Measurements from ENCODE around the gene ANTXRL.
"Not testable (repeated sequence)": the region's sequence is repeated elsewhere in the genome, so short reads cannot be mapped to it uniquely, and the experiment has no call there.

The ANTXRL gene

DNA sequence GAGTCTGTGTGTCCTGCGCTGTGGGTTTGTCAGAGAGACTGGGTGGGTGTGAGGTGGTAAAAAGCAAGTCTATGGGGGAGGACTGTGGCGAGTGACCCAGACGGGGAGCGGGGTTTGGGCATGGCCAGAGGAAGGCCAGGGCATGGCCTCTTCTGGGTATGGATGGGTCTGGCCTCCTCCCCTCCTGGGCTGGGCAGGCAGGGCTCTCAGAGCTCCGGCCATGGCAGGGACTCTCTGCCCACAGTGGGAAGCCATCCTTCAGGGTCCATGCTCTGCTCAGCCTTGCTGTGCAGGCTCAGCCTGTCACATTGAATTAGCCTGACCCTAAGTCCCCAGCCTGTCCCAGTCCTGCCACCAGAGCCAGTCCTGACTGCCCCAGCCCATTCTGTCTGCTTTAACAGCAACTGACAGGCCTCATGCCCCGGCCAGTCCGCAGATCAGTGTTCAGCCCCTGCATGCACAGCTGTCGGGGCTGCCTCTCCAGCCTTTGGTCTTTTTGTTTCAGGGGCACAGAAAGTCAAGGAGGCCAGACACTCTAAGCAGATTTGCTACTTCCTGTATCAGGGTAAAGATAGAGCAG is 7.9 kb downstream of the ANTXRL start:
- no peak for DNase-seq (ENCODE audit: low spot score)

DNA sequence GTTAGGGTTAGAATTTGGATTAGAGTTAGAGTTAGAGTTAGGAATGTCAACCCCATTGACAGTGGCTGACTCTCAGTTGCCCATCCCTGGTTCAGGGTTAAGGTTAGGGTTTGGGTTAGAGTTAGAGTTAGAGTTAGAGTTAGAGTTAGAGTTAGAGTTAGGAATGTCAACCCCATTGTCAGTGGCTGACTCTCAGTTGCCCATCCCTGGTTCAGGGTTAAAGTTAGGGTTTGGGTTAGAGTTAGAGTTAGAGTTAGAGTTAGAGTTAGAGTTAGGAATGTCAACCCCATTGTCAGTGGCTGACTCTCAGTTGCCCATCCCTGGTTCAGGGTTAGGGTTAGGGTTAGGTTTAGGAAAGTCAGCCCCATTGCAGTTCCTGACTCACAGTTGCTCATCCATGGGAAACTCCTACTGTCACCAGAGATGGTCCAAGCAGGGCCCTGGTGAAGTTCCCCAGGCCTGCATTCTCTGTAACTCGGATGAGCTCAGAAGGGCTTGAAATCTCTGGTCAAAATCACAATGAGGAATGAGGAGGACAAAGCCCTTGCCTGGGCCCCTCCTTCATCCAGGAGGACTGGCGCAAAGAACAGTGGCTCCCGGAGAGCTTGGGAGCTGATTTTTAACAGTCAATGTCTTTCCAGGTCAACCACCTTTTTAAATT is 8.7 kb downstream of the ANTXRL start:
- DNase-seq (ENCODE audit: low spot score) = not testable (repeated sequence)

DNA sequence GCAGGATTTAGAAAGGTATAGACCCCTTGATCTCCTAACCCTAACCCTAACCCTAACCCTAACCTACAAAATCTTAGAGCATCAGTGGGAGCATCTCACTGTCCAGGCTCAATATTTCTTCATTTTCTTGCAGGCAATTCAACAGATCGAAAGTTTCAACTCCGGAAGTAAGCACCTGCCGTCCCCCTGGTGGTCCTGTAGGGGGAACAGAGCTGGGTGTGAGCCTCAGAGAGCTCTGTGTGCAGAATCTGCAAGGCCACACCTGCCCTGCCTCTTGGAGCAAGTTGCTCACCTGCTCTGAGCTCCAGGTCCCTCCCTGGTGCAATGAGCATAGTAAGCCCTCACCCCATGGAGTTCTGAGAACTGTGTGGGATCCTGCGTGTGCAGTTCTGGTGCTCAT is 9.3 kb downstream of the ANTXRL start:
- not testable (repeated sequence) for DNase-seq (ENCODE audit: low spot score)

DNA sequence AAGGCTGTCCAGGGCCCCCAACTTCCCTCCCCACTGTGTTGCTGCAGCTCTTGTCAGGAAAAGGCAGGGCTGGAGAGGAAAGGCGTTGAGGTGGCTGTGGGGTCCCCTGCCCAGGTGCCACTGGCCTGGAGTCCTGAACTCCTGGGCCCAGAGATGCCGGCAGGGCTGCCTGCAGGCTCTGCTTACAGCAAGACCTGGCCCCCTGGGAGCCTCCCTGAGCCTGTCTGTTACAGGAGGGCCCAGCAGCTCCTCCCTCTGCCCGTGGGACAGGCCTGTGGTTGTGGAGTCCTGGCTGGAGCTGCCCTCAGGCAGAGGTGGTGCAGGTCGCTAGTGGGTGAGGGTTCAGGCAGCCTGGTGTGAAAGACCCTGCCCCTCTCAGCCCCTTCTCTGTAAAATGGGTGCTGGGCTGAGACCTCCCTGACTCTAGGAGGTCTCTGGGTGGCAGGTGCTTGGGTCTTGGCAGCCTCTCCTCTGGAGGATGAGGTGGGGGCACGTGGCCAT is 9.9 kb downstream of the ANTXRL start:
- DNase-seq (ENCODE audit: low spot score) = no peak

DNA sequence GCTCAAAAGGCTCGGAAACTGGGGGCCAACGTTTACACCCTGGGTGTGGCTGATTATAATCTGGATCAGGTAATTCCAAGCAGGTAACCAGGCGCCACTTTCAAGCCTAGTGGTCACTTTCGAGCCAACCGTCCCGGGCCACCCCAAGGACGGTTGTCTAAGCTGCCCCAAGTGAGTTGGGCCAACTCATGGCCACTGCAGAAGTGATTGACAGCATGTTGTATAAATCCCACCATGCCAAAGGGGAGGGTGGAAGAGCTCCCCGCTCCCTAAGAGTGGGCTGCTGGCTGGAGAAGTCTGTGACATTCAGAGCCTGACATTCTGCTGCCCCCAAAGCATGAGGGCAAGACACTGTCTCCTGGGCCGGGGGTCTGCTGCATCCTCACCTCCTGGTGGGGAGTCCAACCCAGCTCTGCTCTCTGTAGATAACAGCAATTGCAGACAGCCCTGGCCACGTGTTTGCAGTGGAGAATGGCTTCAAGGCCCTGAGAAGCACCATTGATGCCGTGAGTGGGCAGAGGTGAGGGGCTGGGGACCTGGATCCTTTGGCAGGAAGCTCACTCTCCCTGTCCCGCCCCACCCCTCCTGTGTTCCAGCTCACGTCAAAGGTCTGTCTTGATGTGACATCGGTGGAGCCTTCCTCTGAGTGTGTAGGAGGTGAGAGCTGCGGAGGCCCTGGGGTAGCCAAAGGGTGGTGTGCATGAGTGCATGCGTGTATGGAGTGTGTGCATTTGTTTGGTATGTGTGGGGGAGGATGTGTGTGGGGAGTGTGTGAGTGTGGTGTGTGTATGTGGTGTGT is 10.8 kb downstream of the ANTXRL start:
- DNase-seq (ENCODE audit: low spot score) = no peak

DNA sequence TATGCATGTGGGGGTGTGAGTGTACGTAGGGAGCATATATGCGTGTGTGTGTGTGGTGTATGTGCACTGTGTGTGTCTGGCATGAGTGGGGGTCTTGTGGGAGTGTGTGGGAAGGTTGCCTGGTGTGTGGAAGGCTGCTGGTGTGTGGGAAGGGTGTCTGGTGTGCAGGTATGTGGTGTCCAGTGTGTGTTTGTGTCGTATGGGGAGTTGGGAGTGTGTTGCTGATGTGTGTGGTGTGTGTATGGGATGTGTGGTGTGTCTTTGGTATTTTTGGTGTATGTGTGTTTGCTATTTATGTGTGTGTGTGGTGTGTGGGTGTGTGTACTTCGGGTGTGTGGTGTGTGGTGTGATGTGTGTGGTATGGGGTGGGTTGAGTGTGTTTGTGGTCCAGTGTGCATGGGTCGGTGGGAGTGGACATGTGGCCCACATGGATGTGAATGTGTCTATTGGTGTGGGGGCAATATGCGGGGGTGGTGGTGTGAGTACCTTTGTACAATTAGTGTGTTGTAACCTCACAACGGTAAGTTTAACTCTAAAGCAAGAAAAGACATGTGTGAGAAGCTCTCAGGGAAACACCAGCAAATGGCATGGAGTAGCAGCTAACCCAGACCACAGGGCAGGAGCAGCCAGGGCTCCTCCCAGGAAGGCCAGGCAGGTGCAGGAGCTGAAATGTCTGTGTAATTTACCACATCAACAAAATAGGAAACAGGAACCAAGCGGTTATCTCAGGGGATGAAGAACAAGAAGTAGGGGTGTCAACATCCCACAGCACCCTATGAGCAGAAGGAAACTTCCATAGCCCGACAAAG is 11.9 kb downstream of the ANTXRL start:
- no peak for DNase-seq (ENCODE audit: low spot score)

DNA sequence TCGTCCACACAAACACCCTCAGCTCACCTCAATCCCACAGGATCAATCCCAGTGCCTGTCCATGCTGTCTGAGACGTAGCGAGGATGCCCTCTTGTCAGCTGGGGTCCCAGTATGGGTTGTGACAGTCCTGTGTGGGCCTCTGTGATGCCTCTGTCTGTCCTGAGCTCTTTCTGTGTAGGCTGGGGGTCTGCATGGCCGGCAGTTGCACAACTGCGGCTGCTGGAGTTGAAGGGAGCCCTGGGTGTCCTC is 12.4 kb downstream of the ANTXRL start:
- DNase-seq (ENCODE audit: low spot score) = no peak

DNA sequence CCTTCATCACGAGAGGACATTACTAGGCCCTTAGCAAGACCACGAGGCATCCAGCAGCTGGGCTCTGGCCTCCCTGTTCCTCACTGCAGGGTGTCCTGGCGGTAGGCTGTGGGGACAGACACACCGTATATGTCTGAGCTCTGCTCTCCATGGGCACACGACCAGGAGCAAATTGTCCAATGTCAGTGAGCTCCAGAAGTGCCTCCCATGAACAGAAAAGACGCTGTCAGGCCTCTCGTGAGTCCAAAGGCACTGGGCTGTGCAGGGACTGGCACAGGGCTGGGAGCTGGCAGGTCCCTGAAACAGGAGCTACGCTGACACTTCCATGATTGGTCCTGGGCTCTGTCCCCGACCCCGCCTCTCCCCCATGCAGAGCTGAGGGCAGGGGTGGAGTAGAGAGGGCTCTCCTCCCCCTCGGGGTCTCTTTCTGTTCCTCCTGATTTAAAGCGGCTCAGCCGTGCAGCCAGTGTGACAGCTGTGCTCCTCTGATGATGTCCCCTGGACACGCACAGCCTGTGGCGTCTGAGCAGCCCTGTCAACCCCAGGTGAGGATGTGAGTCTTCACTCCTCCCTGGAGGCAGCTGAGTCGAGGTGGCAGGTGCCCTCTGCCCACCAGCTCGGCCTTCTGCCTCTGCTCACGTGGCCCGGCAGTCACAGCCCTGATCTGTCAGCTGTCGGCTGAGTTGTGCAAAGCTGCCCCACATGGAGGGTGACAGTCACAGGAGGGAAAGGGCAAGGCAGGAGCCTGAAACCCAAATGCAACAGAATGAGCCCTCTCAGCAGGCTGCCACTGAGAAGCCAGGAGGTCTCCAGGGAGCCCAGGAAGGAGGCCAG is 13.0 kb downstream of the ANTXRL start:
- no peak for DNase-seq (ENCODE audit: low spot score)

DNA sequence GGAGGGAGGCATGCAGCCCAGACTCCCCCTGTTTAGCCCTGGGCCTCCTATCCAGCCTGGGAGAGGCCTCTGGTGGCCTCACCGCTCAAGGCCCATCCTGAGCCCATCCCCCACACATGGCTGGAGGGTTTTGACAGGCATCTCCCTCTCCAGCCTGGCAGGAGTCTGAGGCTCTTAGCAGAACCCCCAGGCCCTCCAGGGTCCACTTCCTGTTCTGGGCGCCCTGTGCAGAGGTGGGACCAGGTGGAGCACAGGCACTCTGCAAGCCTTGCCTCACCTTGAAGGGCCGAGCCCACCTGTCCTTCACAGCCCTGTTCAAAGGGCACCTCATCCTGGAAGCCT is 13.5 kb downstream of the ANTXRL start:
- not testable (repeated sequence) for DNase-seq (ENCODE audit: low spot score)

DNA sequence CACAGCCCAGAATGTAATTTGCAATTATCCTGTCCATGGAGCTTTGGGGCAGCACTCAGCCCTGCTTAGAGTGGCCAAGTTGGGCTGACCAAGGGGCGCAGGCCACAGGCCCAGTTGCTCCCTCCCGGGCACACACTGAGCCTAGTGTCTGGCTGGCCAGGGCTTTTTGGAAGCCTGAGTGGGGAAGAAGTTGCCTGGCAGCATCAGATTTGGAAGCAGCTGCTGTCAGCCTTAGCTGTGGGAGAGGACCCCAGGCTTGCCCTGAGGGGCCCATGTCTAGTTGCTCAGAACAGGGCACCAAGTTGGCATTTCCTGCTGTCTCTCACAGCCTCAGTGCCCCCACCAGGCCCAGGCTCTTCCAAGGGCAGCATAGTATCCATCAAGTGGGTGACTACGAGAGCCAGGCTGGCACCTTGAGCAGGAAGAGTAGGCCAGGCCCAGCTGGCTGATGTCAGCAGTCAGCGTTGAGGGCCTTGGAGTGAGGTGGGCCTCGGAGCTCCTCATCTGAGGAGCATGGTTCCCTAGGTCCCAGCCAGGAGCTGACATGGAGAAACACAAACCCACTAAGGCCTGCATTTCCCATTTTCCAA is 14.4 kb downstream of the ANTXRL start:
- DNase-seq (ENCODE audit: low spot score) = no peak

DNA sequence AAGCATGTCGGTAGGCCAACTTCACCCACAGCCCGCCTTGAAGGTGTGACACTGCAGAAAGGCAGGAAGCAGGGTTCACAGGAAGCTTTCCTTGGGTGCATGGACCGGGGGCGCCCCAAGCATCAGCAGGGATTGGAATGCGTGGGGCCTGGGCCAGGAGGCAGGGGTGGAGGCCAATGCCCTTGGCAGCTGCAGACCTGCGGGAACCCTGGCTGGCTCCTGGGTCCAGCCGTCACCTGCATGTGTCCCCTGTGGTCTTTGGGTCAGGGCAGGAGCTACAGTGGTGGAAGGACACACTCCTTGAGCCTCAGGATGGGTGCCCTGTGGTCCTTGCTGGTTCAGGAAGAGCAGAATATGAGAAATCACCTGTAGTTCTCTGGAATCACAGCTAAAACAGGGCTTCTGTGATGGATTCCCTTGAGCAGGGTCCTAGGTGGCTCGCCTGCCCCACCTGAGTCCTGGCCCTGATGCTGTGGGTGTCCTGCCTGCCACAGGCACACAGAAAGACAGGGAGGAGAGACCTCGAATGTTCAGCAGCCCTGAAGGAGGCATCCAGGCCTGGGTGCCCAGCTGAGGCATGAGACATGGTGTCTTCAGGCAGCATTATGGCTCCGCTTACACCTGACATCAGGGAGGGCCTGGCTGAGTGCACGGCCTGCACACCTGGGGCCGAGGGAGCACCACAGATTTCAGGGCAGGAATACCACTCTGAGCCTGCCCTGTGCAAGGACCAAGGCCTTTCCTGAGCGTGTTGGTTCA is 15.1 kb downstream of the ANTXRL start:
- DNase-seq (ENCODE audit: low spot score) = no peak

DNA sequence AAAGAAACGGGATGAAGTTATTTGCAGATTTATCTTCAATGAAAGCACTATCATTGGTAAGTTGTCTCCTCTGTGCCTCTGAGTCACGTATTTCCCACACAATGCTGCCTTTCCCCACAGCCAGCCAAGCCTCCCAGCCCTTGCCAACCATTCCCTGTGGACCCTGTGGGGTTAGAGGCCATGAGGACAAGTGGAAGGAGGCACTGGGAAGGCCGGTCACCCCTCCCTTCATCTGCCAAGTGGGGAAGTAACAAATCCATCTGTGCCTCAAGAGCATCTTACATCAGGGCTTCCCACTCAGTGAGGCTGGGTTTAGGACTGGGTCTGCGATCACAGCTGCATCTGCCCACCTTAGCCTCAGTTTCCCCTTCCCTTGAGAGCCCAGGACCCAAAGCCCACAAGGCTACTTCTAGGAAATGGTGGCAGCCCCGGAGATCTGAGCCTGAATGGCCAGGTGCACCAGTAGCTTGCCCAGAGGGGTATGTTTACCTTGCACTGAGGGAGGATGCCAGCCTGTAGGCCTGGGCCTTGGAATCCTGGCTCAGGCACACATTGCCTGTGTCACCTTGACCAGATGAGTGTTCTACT is 16.1 kb downstream of the ANTXRL start:
- not testable (repeated sequence) for DNase-seq (ENCODE audit: low spot score)

DNA sequence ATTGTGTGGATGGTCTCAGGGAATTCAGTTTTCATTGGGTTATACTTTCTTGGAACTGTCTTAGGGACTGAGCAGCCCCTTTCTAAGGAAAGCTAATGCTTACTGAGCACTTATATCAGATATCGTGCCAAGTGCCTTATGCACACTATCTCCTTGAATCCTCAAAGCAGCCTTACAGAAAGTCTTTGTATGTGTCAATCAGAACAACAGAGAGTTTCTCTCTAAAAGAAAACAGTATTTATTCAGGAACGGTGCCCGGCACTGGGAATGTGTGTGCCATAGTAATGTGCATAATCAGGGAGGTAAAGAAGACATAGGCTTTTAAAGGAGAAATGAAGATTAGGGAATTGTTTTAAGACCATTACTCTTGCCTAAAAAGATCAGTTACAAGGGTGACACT is 17.3 kb downstream of the ANTXRL start:
- no peak for DNase-seq (ENCODE audit: low spot score)

DNA sequence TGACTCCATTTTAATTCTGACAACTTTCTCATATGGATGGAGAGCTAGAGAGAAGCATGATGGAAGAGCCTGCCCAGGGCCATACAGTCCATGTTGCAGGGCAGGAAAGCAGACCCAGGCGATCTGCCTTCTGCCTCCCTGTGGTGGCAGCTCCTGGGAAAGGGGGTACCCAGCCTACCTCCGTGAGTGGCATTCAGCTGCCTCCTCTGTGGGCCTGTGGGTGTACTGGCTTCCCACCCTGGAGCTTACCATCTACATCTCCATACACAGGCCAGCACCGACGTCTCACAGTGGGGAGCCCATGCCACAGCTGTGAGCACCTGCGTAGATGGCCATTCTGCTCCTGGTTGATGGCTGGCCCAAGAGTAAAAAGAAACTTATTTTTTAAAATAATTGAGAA is 17.9 kb downstream of the ANTXRL start:
- not testable (repeated sequence) for DNase-seq (ENCODE audit: low spot score)

DNA sequence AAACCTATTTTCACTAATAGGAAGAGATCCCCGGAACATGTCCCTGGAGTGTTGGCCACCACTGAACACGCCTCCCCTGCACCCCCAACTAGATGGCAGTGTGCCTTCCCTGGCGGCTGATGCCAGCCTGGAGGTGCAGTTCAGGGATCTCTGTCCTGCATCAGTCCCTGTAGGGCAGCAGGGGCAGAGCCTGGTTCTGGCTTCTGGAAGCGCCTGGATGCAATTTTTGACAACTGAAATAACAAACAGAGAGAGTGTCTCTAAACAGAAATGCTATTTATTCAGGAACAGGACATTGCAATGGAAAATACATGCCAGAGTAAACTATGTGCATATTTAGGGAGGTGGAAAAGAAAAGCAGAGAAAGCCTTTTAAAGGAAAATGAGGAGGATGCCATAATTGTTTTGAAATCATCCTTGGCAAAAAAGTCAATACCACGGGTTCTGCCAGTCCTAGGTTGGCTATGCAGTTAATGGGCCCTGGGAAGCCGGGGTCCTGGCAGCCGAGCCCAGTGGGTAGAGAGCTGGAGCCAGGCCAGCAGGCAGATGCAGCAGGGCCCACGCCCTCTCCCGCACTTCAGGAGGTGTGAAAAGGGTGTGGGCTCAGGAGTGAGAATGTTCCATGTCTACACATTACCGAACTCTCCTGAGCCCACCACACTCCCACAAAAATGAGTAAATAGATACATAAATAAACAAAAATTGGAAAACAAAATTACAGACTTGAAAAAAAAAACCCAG is 18.5 kb downstream of the ANTXRL start:
- no peak for DNase-seq (ENCODE audit: low spot score)

DNA sequence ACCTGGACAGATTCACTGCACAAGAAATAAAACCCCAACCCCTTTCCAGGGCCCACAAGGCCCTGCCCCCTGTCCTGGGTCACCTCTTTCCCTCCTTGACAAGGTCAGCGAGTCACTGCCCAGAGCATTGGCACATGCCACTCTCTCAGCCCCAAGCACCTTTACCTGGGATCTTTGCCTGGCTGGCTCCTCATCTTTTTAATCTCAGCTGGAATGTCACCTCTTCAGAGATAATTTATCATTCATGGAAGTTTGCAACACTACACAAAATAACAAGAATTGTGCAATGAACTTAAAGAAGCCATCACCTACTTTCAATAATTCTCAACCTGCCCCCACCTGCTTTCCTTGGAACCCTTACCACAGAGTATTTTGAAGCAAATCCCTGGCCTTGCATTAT is 19.2 kb downstream of the ANTXRL start:
- DNase-seq (ENCODE audit: low spot score) = no peak

DNA sequence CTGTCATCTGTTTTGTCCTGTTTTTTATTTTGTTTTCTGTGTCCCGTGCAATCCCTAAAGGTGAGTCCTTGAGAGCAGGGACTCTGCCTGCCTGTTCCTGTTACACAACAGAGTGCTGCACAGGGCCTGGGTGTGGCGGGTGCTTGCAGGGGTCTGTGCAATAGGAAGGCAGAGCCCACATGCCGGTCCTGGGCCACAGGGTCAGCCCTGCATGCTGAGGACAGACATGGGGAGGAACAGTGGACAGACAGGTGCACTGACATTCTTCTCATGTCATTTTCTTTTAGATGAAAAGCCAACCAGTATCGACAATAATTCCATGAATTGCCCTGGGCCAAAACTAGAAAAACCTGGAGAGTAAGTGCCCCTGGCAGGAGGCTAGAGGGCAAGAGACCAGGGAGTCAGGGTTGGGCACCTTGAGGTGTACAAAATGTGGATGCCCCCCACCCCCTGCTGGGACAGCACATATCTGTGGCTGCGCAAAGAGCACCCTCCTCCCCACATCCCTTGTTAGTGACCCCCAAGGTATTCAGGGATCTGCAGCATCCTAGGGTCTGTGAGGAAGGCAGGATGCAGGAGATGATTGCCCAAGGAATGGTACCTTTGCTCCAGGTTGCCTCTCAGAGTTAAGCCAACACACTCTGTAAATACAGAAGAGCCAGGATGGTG is 19.9 kb downstream of the ANTXRL start:
- no peak for DNase-seq (ENCODE audit: low spot score)

DNA sequence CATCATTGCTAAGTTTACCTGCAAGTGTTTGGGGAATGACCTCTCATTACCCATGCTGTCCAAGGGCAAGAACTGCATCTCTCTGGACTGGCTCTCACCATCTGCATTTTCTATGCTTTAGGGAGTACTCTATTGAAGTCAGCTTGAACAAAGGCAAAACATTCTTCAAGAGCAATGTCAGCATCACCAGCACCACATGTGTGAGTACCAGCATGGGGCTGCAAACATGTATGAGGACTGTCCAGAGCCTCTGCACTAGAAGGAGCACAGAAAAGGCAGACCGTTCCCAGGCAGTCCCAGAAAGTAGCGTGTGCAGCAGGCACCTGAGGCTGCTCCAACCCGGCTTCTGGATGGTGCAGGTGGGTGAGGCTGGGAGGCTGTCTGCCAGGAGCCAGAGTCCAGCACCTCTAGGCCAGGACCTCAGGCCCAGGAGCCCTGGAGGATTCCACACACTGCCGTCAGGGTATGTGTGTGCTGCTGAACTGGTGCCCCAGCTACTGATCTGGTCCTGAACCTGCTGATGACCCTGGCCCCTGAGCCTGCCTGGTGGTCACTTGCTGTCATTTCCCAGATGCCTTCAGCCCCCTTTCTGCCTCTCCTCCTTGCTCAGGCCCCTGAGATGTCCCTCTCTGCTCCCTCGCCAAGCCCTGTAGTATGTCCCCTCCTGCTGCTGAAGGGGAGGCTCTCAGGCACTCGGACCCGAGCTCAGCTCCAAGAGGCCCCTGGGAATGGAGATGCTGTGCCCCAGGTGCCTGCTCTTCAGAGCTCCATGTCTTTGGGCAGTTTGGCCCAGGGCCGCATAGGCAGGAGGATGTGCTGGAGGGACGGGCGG is 20.7 kb downstream of the ANTXRL start:
- DNase-seq (ENCODE audit: low spot score) = no peak
